ENCODE results near the gene CELSR2. TPM values are rescaled to one million over a fixed set of nuclear protein-coding genes. Genes with fewer than 3 reads are reported as not detected.
A peak's percentile ranks its signal among the peaks of the same experiment; 100 is the strongest.

Gene CELSR2
- total and polyA plus RNA-seq, 12 donors = 0.93 to 10.6 (median 6.2) TPM

- 92 to 93% methylated on average over 16 of the region's 16 CpGs for WGBS, 2 donors
- DNase-seq (no peak), ATAC-seq (no peak)
- no peak for TF ChIP-seq CTCF (IDR thresholded peaks at IDR 0.05)
- Histone ChIP-seq H3K4me1 (peaks cover 0 to 11% (median 0%) of the 10 kb centered on the region in 9 donors), H3K27ac (no peak overlapping the region), H3K36me3 (peaks cover 0 to 3% (median 0%) of the 10 kb centered on the region in 9 donors), H3K27me3 (no peaks in the 10 kb centered on the region), H3K9me3 (no peaks in the 10 kb centered on the region), H3K4me3 (no peak overlapping the region)
- intact Hi-C loops (cut with DNase I) = loop anchor here in 6 of 10 donors (5.0 to 10.0 kb wide), 4 partner anchors 136 to 274 kb away; partner anchors contain the start of genes SORT1 (in 2 of the 6) and GPR61 (in 1 of the 6)
Observed at GRCh38 chr1:109261006-109261405, 11.7 kb downstream of the CELSR2 start.

DNA sequence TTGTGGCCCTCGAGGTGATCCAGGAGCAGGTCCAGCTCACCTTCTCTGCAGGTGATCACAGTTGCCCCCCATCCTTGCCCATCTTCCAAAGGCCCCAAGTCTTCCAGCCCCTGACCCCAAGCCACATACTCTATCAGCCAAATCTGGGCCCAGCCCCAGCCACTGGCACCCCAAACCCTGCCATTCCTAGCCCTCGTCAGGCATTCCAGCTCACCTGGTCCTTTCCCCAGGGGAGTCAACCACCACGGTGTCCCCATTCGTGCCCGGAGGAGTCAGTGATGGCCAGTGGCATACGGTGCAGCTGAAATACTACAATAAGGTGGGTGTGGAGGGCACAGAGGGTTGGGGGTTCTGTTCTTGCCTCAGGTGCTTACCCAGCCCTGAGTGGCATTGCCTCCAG lies 12.2 kb downstream of the CELSR2 start:
- H3K4me3 ChIP-seq = no peak overlapping the region
- 88 to 92% methylated on average over 6 of the region's 6 CpGs for WGBS, 2 donors
- H3K27me3 ChIP-seq = no peaks in the 10 kb centered on the region
- H3K36me3 ChIP-seq = peaks cover 0 to 3% (median 0%) of the 10 kb centered on the region in 9 donors
- ATAC-seq (no peak), DNase-seq (no peak)
- intact Hi-C loops (cut with DNase I) = loop anchor here in 6 of 10 donors (5.0 to 10.0 kb wide), 4 partner anchors 136 to 273 kb away; partner anchors contain the start of genes SORT1 (in 2 of the 6) and GPR61 (in 1 of the 6)
- H3K27ac ChIP-seq = no peak overlapping the region
- no peaks in the 10 kb centered on the region for H3K9me3 ChIP-seq
- TF ChIP-seq CTCF (IDR thresholded peaks at IDR 0.05) = no peak
- peaks cover 0 to 11% (median 0%) of the 10 kb centered on the region in 9 donors for H3K4me1 ChIP-seq

DNA sequence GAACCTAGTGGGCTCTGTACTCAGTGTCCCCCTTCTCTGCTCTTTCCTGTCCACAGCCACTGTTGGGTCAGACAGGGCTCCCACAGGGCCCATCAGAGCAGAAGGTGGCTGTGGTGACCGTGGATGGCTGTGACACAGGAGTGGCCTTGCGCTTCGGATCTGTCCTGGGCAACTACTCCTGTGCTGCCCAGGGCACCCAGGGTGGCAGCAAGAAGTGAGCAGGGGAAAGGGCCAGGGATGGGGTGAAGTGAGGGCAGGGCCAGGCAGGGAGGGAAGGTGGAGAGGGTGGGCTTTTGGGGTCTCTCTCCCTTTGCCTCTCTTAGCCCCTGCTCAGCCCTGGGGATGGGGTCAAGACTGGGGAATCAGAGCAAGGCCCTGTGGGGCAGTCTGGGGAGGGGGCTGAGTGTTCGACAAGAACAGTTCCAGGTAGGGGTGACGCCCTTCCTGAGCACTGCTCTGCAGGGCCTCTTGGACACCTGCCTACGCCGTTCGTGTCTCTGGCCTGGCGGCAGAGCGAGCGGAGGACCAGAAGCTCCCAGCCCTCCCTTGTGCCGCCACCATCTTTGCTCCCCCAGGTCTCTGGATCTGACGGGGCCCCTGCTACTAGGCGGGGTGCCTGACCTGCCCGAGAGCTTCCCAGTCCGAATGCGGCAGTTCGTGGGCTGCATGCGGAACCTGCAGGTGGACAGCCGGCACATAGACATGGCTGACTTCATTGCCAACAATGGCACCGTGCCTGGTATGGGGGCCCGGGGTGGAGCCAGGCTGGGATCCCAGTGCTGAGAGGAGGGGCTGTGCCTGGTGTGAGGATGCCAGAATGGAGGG lies 13.1 kb downstream of the CELSR2 start:
- TF ChIP-seq CTCF (IDR thresholded peaks at IDR 0.05) = no peak
- no peak for DNase-seq
- 86 to 87% methylated on average over 22 of the region's 22 CpGs for WGBS, 2 donors
- Histone ChIP-seq H3K27ac (no peak overlapping the region), H3K27me3 (no peaks in the 10 kb centered on the region), H3K36me3 (peaks cover 0 to 3% (median 0%) of the 10 kb centered on the region in 9 donors), H3K4me1 (peaks cover 0 to 11% (median 0%) of the 10 kb centered on the region in 9 donors), H3K9me3 (no peaks in the 10 kb centered on the region), H3K4me3 (no peak overlapping the region)
- ATAC-seq = no peak
- intact Hi-C loops (cut with DNase I) = loop anchor here in 7 of 10 donors (1.0 to 10.0 kb wide), 6 partner anchors 135 to 272 kb away; partner anchors contain the start of genes SORT1 (in 2 of the 7) and GPR61 (in 1 of the 7)

DNA sequence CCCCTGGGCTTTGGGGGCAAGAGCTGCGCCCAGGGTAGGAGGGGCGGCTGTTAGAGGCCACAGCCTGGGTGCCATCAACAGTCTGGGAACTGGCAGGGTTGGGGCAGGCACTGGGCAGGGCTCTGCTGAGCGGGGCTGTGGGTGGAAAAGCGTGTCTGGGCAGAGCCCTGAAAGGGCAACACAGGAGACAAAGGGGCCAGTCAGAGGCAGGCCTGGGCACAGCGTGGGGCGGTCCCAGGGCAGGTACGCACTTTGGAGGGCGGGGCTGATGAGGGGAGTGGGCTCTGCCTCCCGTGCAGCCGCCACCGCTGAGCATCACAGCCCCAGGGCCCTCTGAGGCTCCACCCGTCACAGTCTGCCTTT lies 13.9 kb downstream of the CELSR2 start:
- Histone ChIP-seq H3K27ac (no peak overlapping the region), H3K27me3 (no peaks in the 10 kb centered on the region), H3K36me3 (peaks cover 0 to 3% (median 0%) of the 10 kb centered on the region in 9 donors), H3K9me3 (no peaks in the 10 kb centered on the region), H3K4me3 (no peak overlapping the region), H3K4me1 (peaks cover 0 to 11% (median 0%) of the 10 kb centered on the region in 9 donors)
- WGBS, 2 donors = 73 to 74% methylated on average over 11 to 12 of the region's 12 CpGs
- DNase-seq = no peak
- no peak for TF ChIP-seq CTCF (IDR thresholded peaks at IDR 0.05)
- intact Hi-C loops (cut with DNase I) = loop anchor here in 7 of 10 donors (1.0 to 10.0 kb wide), 6 partner anchors 134 to 272 kb away; partner anchors contain the start of genes SORT1 (in 2 of the 7) and GPR61 (in 1 of the 7)
- ATAC-seq = peak in 5 of 8 donors; percentile 3 to 7 (median 5)
